ENCODE results near the gene GOLGA1. TPM values are rescaled to one million over a fixed set of nuclear protein-coding genes. Genes with fewer than 3 reads are reported as not detected.

The GOLGA1 gene
- total RNA-seq, 1 donor from 2014 or later, result 16.3 TPM

GRCh38 chr9:124911766-124912165 is 29.1 kb downstream of the GOLGA1 start:
- Histone ChIP-seq H3K4me3 (ENCODE audit: low read depth, low read length) (no peak overlapping the region), H3K27me3 (ENCODE audit: control insufficient read depth, insufficient read depth, low read length) (no peaks in the 10 kb centered on the region), H3K36me3 (ENCODE audit: control insufficient read depth, insufficient read depth, low read length) (no peaks in the 10 kb centered on the region)
- no peak for TF ChIP-seq CTCF (IDR thresholded peaks at IDR 0.05; ENCODE audit: insufficient read depth, low read length, poor library complexity, severe bottlenecking)
- no peak for DNase-seq (ENCODE audit: low read depth)

- TF ChIP-seq CTCF (IDR thresholded peaks at IDR 0.05; ENCODE audit: insufficient read depth, low read length, poor library complexity, severe bottlenecking), result no peak
- no peak for DNase-seq (ENCODE audit: low read depth)
- Histone ChIP-seq H3K27me3 (ENCODE audit: control insufficient read depth, insufficient read depth, low read length) (no peaks in the 10 kb centered on the region), H3K36me3 (ENCODE audit: control insufficient read depth, insufficient read depth, low read length) (no peaks in the 10 kb centered on the region), H3K4me3 (ENCODE audit: low read depth, low read length) (no peak overlapping the region)
Observed at GRCh38 chr9:124908098-124908497, 32.8 kb downstream of the GOLGA1 start.

GRCh38 chr9:124906966-124907365 is 33.9 kb downstream of the GOLGA1 start:
- no peak for DNase-seq (ENCODE audit: low read depth)
- no peak for TF ChIP-seq CTCF (IDR thresholded peaks at IDR 0.05; ENCODE audit: insufficient read depth, low read length, poor library complexity, severe bottlenecking)
- Histone ChIP-seq H3K36me3 (ENCODE audit: control insufficient read depth, insufficient read depth, low read length) (no peaks in the 10 kb centered on the region), H3K4me3 (ENCODE audit: low read depth, low read length) (no peak overlapping the region), H3K27me3 (ENCODE audit: control insufficient read depth, insufficient read depth, low read length) (no peaks in the 10 kb centered on the region)

GRCh38 chr9:124899845-124900244 is 41.0 kb downstream of the GOLGA1 start:
- H3K36me3 ChIP-seq (ENCODE audit: control insufficient read depth, insufficient read depth, low read length), result peaks cover 1% of the 10 kb centered on the region
- no peak for DNase-seq (ENCODE audit: low read depth)
- no peaks in the 10 kb centered on the region for H3K27me3 ChIP-seq (ENCODE audit: control insufficient read depth, insufficient read depth, low read length)
- H3K4me3 ChIP-seq (ENCODE audit: low read depth, low read length), result no peak overlapping the region
- TF ChIP-seq CTCF (IDR thresholded peaks at IDR 0.05; ENCODE audit: insufficient read depth, low read length, poor library complexity, severe bottlenecking), result no peak

GRCh38 chr9:124897570-124898460 is 43.1 kb downstream of the GOLGA1 start:
- peaks cover 1% of the 10 kb centered on the region for H3K36me3 ChIP-seq (ENCODE audit: control insufficient read depth, insufficient read depth, low read length)
- no peaks in the 10 kb centered on the region for H3K27me3 ChIP-seq (ENCODE audit: control insufficient read depth, insufficient read depth, low read length)
- DNase-seq (ENCODE audit: low read depth), result no peak
- no peak overlapping the region for H3K4me3 ChIP-seq (ENCODE audit: low read depth, low read length)
- TF ChIP-seq CTCF (IDR thresholded peaks at IDR 0.05; ENCODE audit: insufficient read depth, low read length, poor library complexity, severe bottlenecking), result no peak

Measured in kidney epithelial cell (primary cell).